ENCODE results near the gene HS6ST2. TPM values are rescaled to one million over a fixed set of nuclear protein-coding genes. Genes with fewer than 3 reads are reported as not detected.
"Not testable (repeated sequence)": the region's sequence is repeated elsewhere in the genome, so short reads cannot be mapped to it uniquely, and the experiment has no call there.

The HS6ST2 gene
- total RNA-seq, 1 donor, result under 0.01 TPM

- H3K4me3 ChIP-seq (ENCODE audit: low read depth, low read length), result no peak overlapping the region
- DNase-seq (ENCODE audit: low read depth), result no peak
- no peak for TF ChIP-seq CTCF (IDR thresholded peaks at IDR 0.05; ENCODE audit: insufficient read depth, low read length)
These were observed 25.7 kb upstream of the HS6ST2 start for GRCh38 chrX:132984058-132984650.

GRCh38 chrX:132983496-132983895 lies 25.1 kb upstream of the HS6ST2 start:
- no peak overlapping the region for H3K4me3 ChIP-seq (ENCODE audit: low read depth, low read length)
- TF ChIP-seq CTCF (IDR thresholded peaks at IDR 0.05; ENCODE audit: insufficient read depth, low read length), result no peak
- no peak for DNase-seq (ENCODE audit: low read depth)

- DNase-seq (ENCODE audit: low read depth); H3K4me3 ChIP-seq (ENCODE audit: low read depth, low read length): not testable (repeated sequence)
These were observed 21.6 kb upstream of the HS6ST2 start for GRCh38 chrX:132980035-132980434.

GRCh38 chrX:132968296-132968949 lies 10.0 kb upstream of the HS6ST2 start:
- no peak for TF ChIP-seq CTCF (IDR thresholded peaks at IDR 0.05; ENCODE audit: insufficient read depth, low read length)
- DNase-seq (ENCODE audit: low read depth), result no peak

GRCh38 chrX:132967049-132967448 lies 8.6 kb upstream of the HS6ST2 start:
- no peak overlapping the region for H3K4me3 ChIP-seq (ENCODE audit: low read depth, low read length)
- DNase-seq (ENCODE audit: low read depth), result no peak
- TF ChIP-seq CTCF (IDR thresholded peaks at IDR 0.05; ENCODE audit: insufficient read depth, low read length), result no peak

More at GRCh38 chrX:132968296-132968949, 10.0 kb upstream of the HS6ST2 start:
- H3K4me3 ChIP-seq (ENCODE audit: low read depth, low read length), result no peak overlapping the region

GRCh38 chrX:132965461-132965860 lies 7.0 kb upstream of the HS6ST2 start:
- H3K4me3 ChIP-seq (ENCODE audit: low read depth, low read length), result no peak overlapping the region
- no peak for DNase-seq (ENCODE audit: low read depth)
- TF ChIP-seq CTCF (IDR thresholded peaks at IDR 0.05; ENCODE audit: insufficient read depth, low read length), result no peak

GRCh38 chrX:132961511-132961910 lies 3.1 kb upstream of the HS6ST2 start:
- H3K4me3 ChIP-seq (ENCODE audit: low read depth, low read length), result no peak overlapping the region
- no peak for TF ChIP-seq CTCF (IDR thresholded peaks at IDR 0.05; ENCODE audit: insufficient read depth, low read length)
- DNase-seq (ENCODE audit: low read depth), result no peak

Data from fibroblast of the aortic adventitia (primary cell).